LoVo (cell line): ENCODE results near the gene RPN1.
A peak's percentile ranks its signal among the peaks of the same experiment; 100 is the strongest.
"Not testable (repeated sequence)": the region's sequence is repeated elsewhere in the genome, so short reads cannot be mapped to it uniquely, and the experiment has no call there.

Experiments used
- DNase-seq: peaks from one replicate; pipeline ENCODE4 v3.0.0-alpha.2; 2016; ENCODE audit warnings: low spot score

Gene RPN1

DNA sequence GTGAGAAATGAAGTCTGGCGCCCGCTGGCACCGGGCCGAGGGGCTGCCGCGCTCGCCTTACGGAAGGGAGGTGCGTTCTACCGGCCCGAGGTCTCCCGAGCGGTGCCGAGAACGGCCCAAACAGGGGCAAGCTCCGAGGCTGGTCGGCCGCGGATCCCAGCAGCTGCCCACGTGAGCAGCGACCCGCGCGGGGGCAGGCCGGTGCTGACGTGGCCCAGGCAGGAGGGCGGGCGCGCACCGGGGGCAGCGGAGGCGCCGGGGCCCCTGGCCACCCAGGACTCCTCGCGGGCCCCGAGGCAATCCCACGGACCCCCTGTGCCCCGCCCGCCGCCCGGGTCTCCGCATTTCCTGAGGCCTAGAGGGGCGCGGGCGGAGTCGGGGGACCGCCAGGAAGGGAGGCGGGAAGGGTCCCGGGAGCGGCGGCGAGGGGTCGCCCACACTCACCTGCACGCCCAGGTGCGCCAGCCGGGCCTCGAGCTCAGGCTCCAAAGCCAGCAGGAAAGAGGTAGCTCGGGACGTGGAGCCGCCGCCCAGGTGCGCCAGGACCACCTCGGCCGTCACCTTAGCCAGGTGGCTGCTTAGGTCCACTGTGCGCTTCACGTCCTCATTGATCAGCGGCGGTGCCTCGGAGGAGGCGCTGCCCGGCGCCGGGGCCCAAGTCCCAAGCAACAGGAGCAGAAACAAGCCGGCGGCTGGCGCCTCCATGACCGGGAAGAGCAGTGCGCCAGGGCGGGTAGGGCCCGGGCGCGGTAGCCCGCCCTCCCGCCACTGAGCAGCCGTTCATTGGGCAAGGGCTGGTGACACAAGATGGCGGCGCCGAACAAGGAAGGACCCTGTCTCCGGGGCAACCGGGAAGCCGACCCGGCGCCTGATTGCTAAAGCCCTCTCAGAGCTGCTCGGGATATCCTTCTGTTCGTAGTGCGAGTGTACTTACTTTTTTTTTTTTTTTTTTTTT, at the start of gene RPN1:
RPN1 (minus strand) TSS at position 723 of the 955 bp plus-strand sequence; CDS start at position 705, 18 bp downstream.
- DNase-seq, result peak; percentile 95

GRCh38 chr3:128698211-128699047, 47.8 kb upstream of the RPN1 start:
- DNase-seq, result no peak

DNA sequence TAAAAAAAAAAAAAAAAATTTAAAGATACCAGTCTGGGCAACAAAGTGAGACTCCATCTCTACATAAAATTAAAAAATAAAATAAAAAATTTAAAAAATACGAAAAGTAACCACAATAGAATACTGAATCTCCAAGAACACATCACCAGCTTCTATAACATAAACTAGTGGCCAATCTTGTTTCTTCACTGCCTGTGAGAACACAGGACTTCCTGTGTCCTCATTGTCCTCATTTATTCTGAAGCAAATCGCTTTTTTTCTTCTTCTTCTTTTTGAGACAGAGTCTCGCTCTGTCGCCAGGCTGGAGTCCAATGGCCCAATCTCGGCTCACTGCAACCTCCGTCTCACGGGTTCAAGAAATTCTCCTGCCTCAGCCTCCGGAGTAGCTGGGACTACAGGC, 46.7 kb upstream of the RPN1 start:
- no peak for DNase-seq

DNA sequence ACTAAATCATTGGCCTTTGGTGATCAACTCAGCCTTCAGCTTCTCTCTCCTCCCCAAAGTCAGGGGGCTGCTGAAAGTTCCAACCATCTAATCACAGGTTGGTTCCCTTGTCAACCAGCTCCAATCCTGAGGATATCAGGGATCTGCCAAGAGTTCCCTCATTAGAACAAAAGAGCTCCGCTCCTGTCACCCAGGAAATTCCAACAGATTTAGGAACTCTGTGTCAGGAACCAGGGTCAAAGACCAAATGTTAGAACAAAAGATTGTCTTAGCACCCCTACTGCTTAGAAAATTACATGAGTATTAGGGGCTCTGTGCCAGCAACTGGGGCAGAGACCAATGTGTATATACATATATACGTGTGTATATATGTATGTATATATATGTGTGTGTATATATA, 43.1 kb upstream of the RPN1 start:
- no peak for DNase-seq

GRCh38 chr3:128689060-128689459, 38.4 kb upstream of the RPN1 start:
- DNase-seq, result no peak

GRCh38 chr3:128686465-128686864, 35.8 kb upstream of the RPN1 start:
- no peak for DNase-seq

GRCh38 chr3:128684986-128685726, 34.5 kb upstream of the RPN1 start:
- no peak for DNase-seq

DNA sequence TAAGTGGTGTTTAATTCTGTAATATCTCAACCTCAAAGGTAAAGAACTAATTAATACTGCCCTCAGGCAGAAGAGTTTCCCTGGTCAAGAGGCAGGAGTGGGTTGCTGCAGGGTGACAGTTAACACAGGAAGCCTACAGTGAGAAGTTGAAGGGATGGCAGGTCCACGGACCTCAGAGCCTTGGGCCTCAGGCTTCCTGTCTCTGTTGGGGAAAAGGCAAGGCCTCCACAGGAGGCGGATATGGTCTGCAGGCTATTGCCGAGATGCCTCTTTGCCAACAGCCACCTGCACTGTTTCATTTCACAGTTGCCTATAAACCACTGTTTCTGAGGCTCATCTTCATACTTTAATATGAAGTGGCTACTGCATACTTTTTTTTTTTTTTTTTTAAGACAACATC, 33.3 kb upstream of the RPN1 start:
- DNase-seq, result no peak

DNA sequence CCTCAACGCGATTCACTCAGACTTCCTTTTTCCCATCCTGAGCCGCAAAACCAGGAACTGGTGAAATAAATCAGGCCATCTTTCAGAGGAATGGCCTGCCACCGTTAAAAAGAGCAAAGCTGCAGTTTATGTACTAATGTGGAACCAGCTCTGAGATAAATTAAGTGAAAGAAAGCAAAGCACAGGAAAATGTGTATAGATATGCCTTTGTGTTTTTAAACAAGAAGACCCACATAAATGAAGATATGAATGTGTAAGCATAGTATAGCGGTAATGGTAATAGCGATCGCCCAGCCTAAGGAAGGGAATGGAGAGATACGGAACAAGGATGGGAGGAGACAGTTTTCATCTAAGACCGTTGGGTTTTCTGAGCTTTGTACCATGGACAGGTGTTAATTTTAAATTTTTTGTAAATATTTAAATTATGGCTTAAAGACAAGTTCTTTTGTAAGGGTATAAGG, 30.8 kb upstream of the RPN1 start:
- DNase-seq, result no peak

GRCh38 chr3:128680603-128681368, 30.2 kb upstream of the RPN1 start:
- DNase-seq, result peak; percentile 97

GRCh38 chr3:128679338-128679737, 28.7 kb upstream of the RPN1 start:
- no peak for DNase-seq

- not testable (repeated sequence) for DNase-seq
Observed at GRCh38 chr3:128675802-128676201, 25.2 kb upstream of the RPN1 start.

- DNase-seq, result no peak
Observed at GRCh38 chr3:128674161-128674784, 23.7 kb upstream of the RPN1 start.

DNA sequence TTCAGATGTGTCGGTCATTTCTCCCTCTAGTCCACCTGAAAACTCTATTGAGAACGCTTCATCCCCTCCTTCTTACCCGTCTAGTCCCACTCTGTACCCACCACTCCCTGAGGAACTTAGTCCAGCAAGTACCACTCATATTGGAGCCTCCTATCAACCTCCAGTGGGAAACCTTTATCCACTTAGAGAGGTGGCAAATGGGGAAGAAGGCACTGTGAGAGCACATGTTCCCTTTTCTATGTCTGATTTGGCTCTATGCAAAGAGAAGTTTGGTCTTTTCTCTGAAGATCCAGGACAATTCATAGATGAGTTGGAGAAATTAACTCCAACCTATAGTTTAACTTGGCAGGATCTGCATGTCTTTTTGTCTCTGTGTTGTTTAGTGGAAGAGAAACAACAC, 17.0 kb upstream of the RPN1 start:
- no peak for DNase-seq

GRCh38 chr3:128665362-128666021, 14.9 kb upstream of the RPN1 start:
- DNase-seq, result no peak

- no peak for DNase-seq
Observed at GRCh38 chr3:128663151-128663550, 12.5 kb upstream of the RPN1 start.

GRCh38 chr3:128655531-128655930, 4.9 kb upstream of the RPN1 start:
- no peak for DNase-seq

DNA sequence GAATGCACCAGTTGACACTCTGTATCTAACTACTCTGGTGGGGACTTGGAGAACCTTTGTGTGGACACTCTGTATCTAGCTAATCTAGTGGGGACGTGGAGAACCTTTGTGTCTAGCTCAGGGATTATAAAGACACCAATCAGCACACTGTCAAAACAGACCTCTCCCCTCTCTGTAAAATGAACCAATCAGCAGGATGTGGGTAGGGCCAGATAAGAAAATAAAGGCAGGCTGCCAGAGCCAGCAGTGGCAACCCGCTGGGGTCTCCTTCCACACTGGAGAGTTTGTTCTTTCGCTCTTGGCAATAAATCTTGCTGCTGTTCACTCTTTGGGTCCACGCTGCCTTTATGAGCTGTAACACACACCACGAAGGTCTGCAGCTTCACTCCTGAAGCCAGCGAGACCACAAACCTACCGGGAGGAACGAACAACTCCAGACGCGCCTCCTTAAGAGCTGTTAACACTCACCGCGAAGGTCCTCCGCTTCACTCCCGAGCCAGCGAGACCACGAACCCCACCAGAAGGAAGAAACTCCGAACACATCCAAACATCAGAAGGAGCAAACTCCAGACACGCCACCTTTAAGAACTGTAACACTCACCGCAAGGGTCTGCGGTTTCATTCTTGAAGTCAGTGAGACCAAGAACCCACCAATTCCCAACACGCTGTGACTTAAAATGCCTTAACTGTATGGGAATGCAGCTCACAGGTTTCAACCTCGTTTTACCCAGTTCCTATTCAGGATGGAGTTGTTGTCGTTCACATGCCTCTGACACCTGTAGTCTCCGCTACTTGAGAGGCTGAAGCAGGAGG, 3.6 kb upstream of the RPN1 start:
- not testable (repeated sequence) for DNase-seq

DNA sequence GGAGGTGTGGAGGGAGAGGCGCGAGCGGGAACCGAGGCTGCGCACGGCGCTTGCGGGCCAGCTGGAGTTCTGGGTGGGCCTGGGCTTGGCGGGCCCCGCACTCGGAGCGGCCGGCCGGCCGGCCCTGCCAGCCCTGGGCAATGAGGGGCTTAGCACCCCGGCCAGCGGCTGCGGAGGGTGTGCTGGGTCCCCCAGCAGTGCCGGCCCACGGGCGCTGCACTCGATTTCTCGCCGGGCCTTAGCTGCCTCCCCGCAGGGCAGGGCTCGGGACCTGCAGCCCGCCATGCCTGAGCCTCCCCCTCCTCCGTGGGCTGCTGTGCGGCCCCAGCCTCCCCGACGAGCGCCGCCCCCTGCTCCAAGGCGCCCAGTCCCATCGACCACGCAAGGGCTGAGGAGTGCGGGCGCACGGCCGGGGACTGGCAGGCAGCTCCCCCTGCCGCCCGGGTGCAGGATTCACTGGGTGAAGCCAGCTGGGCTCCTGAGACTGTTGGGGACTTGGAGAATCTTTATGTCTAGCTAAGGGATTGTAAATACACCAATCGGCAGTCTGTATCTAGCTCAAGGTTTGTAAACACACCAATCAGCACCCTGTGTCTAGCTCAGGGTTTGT, 2.9 kb upstream of the RPN1 start:
- DNase-seq, result not testable (repeated sequence)
